IPS DF 6.9 (cell line): ENCODE data around the gene ANKRD30BL.
"Not testable (repeated sequence)": the region's sequence is repeated elsewhere in the genome, so short reads cannot be mapped to it uniquely, and the experiment has no call there.

Source experiments
- DNase-seq: peaks from one replicate; pipeline ENCODE4 v3.0.0-alpha.2; 2013; ENCODE audit warnings: low read depth, low spot score
- H3K27ac ChIP-seq: one replicate; pipeline ENCODE4 v1.5.1; 2013; ENCODE audit warnings: low read length, control low read depth
- H3K27me3 ChIP-seq: 2 replicates; pipeline ENCODE4 v1.6.1; 2013; ENCODE audit warnings: mild to moderate bottlenecking, low read length; ENCODE audit not compliant: control insufficient read depth, insufficient read depth
- H3K36me3 ChIP-seq: 2 replicates; pipeline ENCODE4 v1.6.1; 2013; ENCODE audit warnings: low read length; ENCODE audit not compliant: control insufficient read depth, insufficient read depth
- H3K4me1 ChIP-seq: 2 replicates; pipeline ENCODE4 v1.6.1; 2013; ENCODE audit warnings: low read length; ENCODE audit not compliant: control insufficient read depth, insufficient read depth
- H3K4me3 ChIP-seq: 2 replicates; pipeline ENCODE4 v1.5.1; 2013; ENCODE audit warnings: mild to moderate bottlenecking, low read length
- H3K9me3 ChIP-seq: 2 replicates; pipeline ENCODE4 v1.6.1; 2013; ENCODE audit warnings: low read length, inconsistent platforms; ENCODE audit not compliant: control insufficient read depth, insufficient read depth
- WGBS: extraction: QIAGEN DNeasy Blood & Tissue Kit; methylation state at CpG from one replicate; pipeline ENCODE4 v1.1.7; 2013; ENCODE audit warnings: mixed read lengths, missing lambda C conversion rate; ENCODE audit not compliant: insufficient read length, insufficient coverage; 5-methylcytosine and 5-hydroxymethylcytosine counted together

The ANKRD30BL gene, protein sequence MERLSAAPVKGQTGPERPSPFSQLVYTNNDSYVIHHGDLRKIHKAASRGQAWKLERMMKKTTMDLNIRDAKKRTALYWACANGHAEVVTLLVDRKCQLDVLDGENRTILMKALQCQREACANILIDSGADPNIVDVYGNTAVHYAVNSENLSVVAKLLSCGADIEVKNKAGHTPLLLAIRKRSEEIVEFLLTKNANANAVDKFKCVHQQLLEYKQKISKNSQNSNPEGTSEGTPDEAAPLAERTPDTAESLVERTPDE

DNA sequence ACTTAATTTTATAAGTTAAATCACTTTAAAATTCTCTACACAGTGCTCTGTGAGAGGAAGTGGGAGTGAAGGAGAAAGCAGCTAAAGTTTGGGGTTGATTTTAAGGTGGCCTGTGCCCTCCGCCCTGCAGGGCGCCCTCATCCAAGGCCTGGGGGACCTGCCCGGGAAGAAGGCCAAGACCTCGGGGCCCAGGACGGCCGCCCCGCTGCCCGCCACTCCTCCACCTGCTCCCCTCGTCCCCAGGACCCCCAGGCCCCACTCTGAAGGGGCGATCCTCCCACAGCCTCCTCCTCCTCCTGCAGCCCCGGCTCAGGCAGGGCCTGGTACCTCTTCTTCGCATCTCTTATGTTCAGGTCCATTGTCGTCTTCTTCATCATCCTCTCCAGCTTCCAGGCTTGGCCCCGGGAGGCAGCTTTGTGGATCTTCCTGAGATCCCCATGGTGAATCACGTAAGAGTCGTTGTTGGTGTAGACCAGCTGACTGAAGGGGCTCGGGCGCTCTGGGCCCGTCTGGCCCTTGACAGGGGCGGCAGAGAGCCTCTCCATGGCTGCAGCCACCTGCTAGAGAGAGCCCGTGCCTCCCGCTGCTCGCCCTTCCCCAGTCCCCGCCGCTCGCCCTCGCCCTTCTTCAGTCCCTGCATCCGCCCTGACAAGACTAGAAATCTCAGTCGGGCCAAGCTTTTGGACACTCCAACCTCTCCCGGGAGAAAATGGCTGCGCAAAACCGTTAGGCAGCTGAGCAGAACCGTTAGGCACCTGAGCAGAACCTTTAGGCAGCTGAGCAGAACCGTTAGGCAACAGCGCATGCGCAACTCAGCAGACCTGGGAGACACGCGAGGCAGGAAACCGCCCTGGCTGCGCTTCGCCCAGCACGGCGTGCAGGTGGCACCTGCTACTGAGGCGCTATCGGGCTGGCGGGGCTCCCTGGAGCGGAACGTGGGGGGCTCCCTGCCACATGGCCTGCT is at the start of gene ANKRD30BL:
Gene ANKRD30BL, minus strand, starts transcription at position 792 of the 964 bp plus-strand sequence. Its CDS starts 247 bp downstream, at position 545.
- H3K27me3 ChIP-seq, DNase-seq, H3K4me3 ChIP-seq, H3K9me3 ChIP-seq, H3K27ac ChIP-seq, H3K4me1 ChIP-seq, H3K36me3 ChIP-seq: not testable (repeated sequence)
- no CpG with 5 or more reads among the region's 48 CpGs for WGBS

DNA sequence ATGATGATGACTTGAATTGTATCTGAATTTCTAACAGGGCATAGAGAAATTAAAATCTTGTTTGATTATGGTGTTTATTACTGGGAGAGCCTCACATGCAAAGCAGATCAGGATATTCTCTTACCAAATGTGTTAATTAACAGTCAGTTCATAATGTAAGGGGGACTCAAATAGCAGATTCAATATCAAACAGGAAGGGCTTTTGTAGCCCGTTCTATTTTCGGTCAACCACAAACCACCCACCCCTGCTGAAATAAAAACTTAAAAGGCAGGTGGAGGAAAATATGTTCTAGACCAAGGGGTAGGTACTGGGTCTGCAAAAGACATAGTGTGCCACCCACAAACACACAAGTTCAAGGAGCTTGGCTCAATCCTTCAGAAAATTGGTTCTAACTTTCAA is 41.1 kb upstream of the ANKRD30BL start:
- no CpG with 5 or more reads among the region's 2 CpGs for WGBS
- not testable (repeated sequence) for H3K27ac ChIP-seq, H3K4me3 ChIP-seq, H3K9me3 ChIP-seq, H3K36me3 ChIP-seq, DNase-seq, H3K27me3 ChIP-seq, H3K4me1 ChIP-seq

DNA sequence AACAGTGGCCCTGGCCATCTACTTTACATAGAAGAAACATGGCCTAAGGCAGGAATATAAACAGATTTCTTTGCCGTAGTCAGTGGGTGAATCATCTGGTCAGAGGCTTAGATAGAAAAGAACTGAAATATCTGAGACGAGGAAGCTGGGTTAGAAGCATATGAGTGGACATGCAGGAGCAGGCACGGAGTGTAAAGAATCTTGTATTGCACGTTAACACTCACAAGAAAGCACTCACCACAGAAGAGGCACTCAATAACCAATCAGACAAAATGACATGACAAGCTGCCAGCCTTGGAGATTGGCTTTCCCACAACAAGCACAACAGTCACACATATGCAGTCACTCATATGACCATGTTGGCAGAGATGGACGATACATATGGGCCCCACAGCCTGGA is 31.1 kb upstream of the ANKRD30BL start:
- H3K4me3 ChIP-seq, H3K27ac ChIP-seq, DNase-seq, H3K27me3 ChIP-seq, H3K9me3 ChIP-seq, H3K36me3 ChIP-seq, H3K4me1 ChIP-seq: not testable (repeated sequence)
- no CpG with 5 or more reads among the region's 5 CpGs for WGBS

DNA sequence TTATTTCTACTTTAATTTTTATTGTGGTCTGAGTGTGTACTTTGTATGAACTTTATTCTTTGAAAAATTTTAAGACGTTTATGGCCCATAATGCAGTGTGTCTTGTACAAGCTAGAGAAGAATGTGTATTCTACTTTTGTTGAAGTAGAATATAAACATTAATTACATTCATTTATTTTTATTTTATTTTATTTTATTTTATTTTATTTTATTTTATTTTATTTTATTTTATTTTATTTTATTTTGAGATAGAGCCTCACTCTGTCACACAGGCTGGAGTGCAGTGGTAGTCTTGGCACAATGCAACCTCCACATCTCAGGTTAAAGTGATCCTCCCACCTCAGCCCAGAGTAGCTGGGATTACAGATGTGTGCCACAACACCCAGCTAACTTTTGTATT is 5.3 kb upstream of the ANKRD30BL start:
- H3K27me3 ChIP-seq, H3K9me3 ChIP-seq, H3K4me1 ChIP-seq, H3K27ac ChIP-seq, H3K4me3 ChIP-seq, H3K36me3 ChIP-seq, DNase-seq: not testable (repeated sequence)
- no CpG with 5 or more reads among the region's 1 CpG for WGBS

DNA sequence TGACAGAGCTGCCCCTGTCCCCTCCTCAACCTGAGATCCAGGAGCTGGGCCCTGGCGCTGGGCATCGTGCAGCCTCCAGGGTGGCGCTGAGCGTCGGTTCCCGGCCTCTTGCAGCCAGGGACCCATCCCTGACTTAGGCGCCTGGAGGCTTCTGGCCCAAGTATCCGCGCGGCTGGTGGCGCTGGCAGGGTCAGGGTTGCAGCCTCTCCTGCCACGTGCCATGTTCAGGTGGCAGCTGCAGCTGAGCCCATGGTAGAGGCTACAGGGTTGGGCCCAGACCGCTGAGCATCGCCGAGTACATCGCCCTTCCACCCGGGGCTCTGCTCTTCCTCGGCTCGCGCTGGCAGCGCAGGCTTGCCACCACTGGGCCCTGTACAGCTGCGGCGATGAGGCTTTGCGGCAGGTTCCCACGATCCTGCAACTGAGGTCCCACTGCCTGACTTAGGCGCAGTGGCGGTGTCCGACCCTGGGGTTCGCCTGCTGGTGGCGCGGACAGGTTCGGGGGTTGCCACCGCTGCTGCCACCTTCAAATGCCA is 441 bp upstream of the ANKRD30BL start:
- WGBS = no CpG with 5 or more reads among the region's 33 CpGs
- H3K27me3 ChIP-seq, H3K4me3 ChIP-seq, H3K36me3 ChIP-seq, H3K27ac ChIP-seq, H3K9me3 ChIP-seq, DNase-seq, H3K4me1 ChIP-seq: not testable (repeated sequence)

DNA sequence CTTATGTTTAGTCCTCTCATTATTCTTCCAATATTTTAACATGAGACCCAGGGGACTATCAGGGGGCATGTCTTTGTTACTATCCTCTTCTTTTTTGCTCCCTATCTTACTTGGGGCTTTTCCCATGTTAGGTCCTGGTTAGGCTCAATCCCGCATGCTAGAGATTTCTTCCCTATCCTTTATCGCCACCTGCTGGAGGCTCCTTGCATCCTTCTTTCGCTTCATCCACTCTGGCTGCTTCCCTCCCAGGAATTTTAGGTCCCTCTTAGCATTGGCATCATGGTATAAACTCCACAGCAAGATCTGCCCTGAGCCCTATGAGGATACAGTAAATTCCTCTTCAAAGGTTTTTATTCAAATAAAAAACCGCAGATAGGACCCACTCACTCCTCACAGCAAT is 15.0 kb downstream of the ANKRD30BL start:
- not testable (repeated sequence) for H3K4me3 ChIP-seq, H3K4me1 ChIP-seq, H3K9me3 ChIP-seq, H3K27me3 ChIP-seq, H3K27ac ChIP-seq, H3K36me3 ChIP-seq
- DNase-seq = peak; percentile 31
- no CpG with 5 or more reads among the region's 4 CpGs for WGBS
